GM12875 (cell line): Measurements from ENCODE around the gene LPCAT1.
"Not testable (repeated sequence)": the region's sequence is repeated elsewhere in the genome, so short reads cannot be mapped to it uniquely, and the experiment has no call there.

Source experiments
- H3K4me3 ChIP-seq: one replicate; pipeline ENCODE4 v1.5.1; 2011; ENCODE audit warnings: low read depth, low read length, control low read depth
- TF ChIP-seq, protein P1 (sequence below): IDR thresholded peaks from 2 replicates; pipeline ENCODE4 v1.5.1; 2011; ENCODE audit warnings: low read depth, mild to moderate bottlenecking, control low read depth, inconsistent platforms, low read length, moderate library complexity, borderline replicate concordance; ENCODE audit not compliant: insufficient read depth

LPCAT1 gene

DNA sequence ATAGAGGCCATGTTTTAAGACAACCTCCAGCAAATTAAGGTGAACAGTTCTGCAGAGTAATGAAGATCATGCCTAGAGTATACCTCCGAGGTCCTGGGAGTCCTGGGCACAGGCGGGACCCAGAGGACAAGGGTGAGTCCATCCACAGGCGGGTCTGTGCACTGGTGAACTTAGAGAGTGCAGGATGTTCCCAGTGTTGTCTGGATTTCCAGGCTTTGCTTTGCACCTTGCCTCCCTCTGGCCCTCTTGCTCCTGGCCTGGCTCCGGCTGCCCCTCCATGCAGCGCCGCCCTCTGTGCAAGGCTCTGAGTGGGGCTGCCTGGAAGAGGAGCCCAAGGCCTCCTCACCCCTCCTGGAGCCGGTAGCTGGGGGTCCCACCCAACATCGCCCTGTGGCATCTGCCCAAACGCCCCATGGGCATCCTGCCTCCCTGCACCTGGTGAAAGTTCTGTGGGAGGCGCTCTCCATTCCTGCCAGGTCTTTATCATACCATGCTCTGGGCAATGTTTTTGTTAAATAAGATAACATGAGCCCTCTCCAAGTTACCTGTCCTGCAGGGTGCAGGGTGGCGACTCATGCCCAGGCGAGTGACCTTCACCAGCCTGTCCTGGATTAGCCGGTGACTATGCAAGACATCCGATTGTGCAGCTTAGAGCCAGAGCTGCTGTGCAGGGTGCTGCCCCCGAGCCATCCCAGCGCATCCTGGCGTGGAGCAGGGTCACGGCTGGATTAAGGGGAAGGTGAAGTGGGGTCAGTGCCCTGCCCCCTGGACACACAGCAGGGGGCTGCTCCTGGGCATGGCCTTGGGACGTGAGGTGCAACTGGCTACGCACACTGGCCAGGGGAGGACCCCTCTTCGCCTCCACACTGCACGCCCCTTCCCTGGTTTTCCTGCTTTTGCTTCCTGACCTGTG, 41.3 kb upstream of the LPCAT1 start:
- H3K4me3 ChIP-seq = no peak overlapping the region
- TF ChIP-seq, protein P1, sequence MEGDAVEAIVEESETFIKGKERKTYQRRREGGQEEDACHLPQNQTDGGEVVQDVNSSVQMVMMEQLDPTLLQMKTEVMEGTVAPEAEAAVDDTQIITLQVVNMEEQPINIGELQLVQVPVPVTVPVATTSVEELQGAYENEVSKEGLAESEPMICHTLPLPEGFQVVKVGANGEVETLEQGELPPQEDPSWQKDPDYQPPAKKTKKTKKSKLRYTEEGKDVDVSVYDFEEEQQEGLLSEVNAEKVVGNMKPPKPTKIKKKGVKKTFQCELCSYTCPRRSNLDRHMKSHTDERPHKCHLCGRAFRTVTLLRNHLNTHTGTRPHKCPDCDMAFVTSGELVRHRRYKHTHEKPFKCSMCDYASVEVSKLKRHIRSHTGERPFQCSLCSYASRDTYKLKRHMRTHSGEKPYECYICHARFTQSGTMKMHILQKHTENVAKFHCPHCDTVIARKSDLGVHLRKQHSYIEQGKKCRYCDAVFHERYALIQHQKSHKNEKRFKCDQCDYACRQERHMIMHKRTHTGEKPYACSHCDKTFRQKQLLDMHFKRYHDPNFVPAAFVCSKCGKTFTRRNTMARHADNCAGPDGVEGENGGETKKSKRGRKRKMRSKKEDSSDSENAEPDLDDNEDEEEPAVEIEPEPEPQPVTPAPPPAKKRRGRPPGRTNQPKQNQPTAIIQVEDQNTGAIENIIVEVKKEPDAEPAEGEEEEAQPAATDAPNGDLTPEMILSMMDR = no peak

DNA sequence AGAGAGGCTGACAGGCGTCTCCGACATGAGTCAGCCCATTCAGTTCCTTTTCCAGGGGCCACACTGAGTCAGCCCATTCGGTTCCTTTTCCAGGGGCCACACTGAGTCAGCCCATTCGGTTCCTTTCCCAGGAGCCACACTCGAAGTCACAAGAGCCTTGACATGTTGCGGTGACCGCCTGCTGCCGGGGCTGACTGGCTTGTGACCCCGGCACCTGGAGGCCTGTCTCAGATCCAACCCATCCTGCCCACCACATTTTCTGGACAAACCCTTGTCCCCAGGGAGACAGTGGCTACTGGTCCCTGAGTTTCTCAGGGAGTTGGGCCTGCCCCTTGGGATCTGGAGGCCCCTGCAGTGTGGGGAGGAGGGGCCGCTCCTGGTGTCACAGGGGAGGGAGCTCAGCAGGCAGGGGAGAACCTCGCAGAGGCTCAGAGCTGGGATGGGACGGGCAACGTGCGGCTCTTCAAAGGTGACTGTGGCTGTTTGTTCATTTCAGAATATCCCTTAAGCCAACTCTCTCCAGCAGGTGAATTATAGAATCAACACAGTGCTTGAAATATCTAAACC, 40.5 kb upstream of the LPCAT1 start:
- TF ChIP-seq, protein P1 = no peak
- H3K4me3 ChIP-seq = no peak overlapping the region

DNA sequence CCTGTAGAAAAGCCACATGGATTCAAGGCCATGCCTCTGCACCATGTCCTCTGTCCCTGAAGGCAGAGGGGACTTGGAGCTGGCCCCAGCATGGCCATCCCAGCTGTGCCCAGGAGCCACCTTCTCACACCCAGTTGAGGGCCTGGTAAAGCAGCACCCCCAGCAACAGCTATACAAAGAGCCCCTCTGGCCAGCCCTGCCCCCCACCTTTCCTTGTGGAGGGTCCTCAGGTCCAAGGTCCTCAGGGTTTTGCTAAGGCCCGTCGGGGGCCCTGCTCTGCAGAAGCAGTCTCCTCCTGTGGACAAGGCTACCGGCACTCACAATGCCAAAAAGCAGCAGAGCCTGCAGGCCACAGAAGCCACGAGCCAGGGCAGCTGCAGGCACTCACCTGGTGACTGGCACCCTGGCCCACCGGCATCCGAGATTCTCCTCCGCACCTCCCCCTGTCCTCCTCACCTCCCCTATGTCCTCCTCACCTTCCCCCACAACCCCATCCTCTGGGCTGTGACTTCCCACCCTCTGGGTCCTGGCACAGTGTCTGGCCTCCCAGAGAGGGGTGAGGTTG, 39.9 kb upstream of the LPCAT1 start:
- TF ChIP-seq, protein P1 = no peak
- no peak overlapping the region for H3K4me3 ChIP-seq

DNA sequence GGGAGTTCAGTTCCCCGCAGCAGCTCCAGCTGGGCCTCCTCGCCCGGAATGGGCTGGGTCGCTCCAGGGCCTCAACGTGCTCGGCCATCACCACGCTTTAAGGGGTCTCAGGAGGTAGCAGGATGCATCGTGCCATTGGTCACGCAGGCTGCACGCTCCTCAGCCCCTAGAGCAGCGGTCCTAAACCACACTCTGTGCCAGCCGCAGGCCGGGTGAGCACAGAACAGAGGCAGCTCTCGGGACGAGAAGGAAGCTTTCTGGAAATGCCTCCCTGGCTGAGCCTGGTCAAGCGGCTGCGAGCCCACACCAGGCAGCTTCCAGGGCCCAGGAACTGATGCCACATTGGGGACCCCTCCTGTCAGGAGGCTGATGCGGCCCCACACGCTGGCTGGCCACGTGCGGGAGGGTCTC, 39.3 kb upstream of the LPCAT1 start:
- TF ChIP-seq, protein P1 = no peak
- H3K4me3 ChIP-seq = no peak overlapping the region

DNA sequence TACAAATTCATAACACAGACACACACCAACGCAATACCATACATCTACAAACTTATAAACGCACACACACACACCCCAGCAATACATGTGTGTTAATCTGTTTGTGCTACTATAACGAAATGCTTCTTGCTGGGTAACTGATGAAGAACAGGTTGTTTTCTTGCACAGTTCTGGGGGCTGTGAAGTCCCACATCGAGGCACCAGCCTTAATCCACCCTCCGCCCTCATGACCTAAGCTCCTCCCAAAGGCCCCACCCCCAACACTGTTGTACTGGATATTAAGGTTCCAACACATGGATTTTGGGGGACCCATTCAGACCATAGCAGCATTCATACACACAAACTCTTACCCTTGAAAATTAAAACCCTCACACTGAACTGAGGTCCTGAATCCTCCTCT, 38.8 kb upstream of the LPCAT1 start:
- no peak overlapping the region for H3K4me3 ChIP-seq
- TF ChIP-seq, protein P1 = no peak

DNA sequence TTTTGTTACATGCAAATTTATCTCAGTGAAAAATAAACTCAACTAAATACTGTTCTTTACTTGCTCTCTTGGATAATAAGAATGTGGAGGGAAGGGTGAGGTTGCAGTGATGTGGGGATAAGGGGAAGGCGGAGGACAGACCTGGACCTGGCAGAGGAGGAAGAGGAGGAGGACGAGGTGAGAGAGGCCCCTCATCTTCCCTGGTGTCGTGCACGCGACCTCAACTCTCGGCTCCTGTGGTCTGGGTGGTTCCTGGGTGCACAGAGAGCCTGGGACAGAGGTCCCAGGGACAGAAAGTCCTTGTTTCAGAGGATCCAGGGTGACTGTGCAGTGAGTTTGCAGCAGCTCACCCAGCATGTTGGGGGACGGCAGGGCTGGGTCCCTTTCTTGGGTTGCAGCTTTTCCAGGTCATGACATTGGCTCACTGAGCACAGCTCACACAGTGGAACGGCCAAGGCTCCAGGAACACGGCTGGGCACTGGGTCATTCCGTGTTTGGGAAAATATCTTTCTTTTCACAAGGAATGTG, 37.7 kb upstream of the LPCAT1 start:
- TF ChIP-seq, protein P1 = no peak

DNA sequence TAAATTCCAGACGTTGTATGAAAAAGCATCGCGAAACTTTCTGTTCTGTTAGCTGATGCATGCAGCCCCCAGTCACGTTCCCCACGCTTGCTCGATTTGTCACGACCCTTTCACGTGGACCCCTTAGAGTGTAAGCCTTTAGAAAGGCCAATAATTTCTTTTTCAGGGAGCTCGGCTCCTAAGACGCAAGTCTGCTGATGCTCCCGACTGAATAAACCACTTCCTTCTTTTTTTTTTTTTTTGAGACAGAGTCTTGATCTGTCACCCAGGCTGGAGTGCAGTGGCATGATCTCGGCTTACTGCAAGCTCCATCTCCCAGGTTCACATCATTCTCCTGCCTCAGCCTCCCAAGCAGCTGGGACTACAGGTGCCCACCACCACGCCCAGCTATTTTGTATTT, 36.7 kb upstream of the LPCAT1 start:
- H3K4me3 ChIP-seq = not testable (repeated sequence)

More for the DNA sequence above, 37.7 kb upstream of the LPCAT1 start:
- H3K4me3 ChIP-seq = no peak overlapping the region
